Naive thymus-derived CD4-positive, alpha-beta T cell (primary cell): Measurements from ENCODE around the gene DISP2. TPM values are rescaled to one million over a fixed set of nuclear protein-coding genes. Genes with fewer than 3 reads are reported as not detected.

Experiments
- ATAC-seq: fragments of 150-1000 bp; cut with Tn5 transposase; 2 replicates; pipeline ENCODE4 v1.10.0; 2021; ENCODE audit warnings: mild to moderate bottlenecking, moderate library complexity
- CTCF ChIA-PET: fragments of 350-600 bp; sonication (Branson Sonifier 250); formaldehyde crosslinking; loops from one replicate; lab custom pipeline; 2021; ENCODE audit warnings: antibody characterized with exemption; lab: Charles Lee
- POLR2A ChIA-PET: fragments of 350-600 bp; sonication (Branson Sonifier 250); formaldehyde crosslinking; loops from one replicate; lab custom pipeline; 2021; ENCODE audit warnings: antibody characterized with exemption, inconsistent platforms; lab: Charles Lee
- DNase-seq, 9 donors: peaks; one replicate each; pipeline versions ENCODE4 v3.0.0 to v3.0.0-alpha.2; 2020 to 2022; ENCODE audit warnings: mixed read lengths in 1 of 9
- H3K27ac ChIP-seq: one replicate; pipeline ENCODE4 v1.7.0; 2013; ENCODE audit warnings: mild to moderate bottlenecking, low read depth, low read length, moderate library complexity
- H3K27me3 ChIP-seq, 2 donors: one replicate each; pipeline ENCODE4 v1.7.0; 2013; ENCODE audit warnings: low read length in 2 of 2, mild to moderate bottlenecking in 2 of 2, moderate library complexity in 2 of 2; ENCODE audit not compliant: control insufficient read depth in 2 of 2, insufficient read depth in 2 of 2
- H3K36me3 ChIP-seq, 3 experiments: 1 replicate in 2 of 3; 2 replicates in 1 of 3; pipeline ENCODE4 v1.7.0; 2013; ENCODE audit warnings: low read length in 3 of 3, mild to moderate bottlenecking in 3 of 3, moderate library complexity in 1 of 3; ENCODE audit not compliant: insufficient read depth in 3 of 3, control insufficient read depth in 2 of 3
- H3K4me1 ChIP-seq, 2 donors: one replicate each; pipeline ENCODE4 v1.7.0; 2013; ENCODE audit warnings: low read length in 2 of 2, mild to moderate bottlenecking in 2 of 2, moderate library complexity in 1 of 2; ENCODE audit not compliant: control insufficient read depth in 2 of 2, insufficient read depth in 2 of 2
- H3K4me3 ChIP-seq: 2 replicates; pipeline ENCODE4 v1.7.0; 2013; ENCODE audit warnings: mild to moderate bottlenecking, low read length
- H3K9me3 ChIP-seq, 3 experiments: 1 replicate in 2 of 3; 2 replicates in 1 of 3; pipeline ENCODE4 v1.7.0; 2013; ENCODE audit warnings: low read length in 3 of 3; ENCODE audit not compliant: control insufficient read depth in 2 of 3
- H3K27ac Mint-ChIP-seq, 9 donors: one replicate each; pipeline ENCODE4 v1.8.0; 2020 to 2022; ENCODE audit warnings: mixed read lengths in 9 of 9, mild to moderate bottlenecking in 8 of 9, moderate library complexity in 5 of 9, inconsistent platforms in 2 of 9
- H3K27me3 Mint-ChIP-seq, 5 donors: one replicate each; pipeline ENCODE4 v1.8.0; 2021 to 2022; ENCODE audit warnings: mixed read lengths in 5 of 5, mild to moderate bottlenecking in 1 of 5
- H3K36me3 Mint-ChIP-seq, 5 donors: one replicate each; pipeline ENCODE4 v1.8.0; 2020 to 2022; ENCODE audit warnings: mixed read lengths in 5 of 5, mild to moderate bottlenecking in 3 of 5, inconsistent platforms in 1 of 5
- H3K4me1 Mint-ChIP-seq, 7 donors: one replicate each; pipeline ENCODE4 v1.8.0; 2020 to 2022; ENCODE audit warnings: mixed read lengths in 7 of 7, mild to moderate bottlenecking in 3 of 7, inconsistent platforms in 1 of 7
- H3K4me3 Mint-ChIP-seq, 10 donors: one replicate each; pipeline ENCODE4 v1.8.0; 2020 to 2022; ENCODE audit warnings: mild to moderate bottlenecking in 10 of 10, mixed read lengths in 10 of 10, moderate library complexity in 6 of 10, inconsistent platforms in 2 of 10
- H3K9me3 Mint-ChIP-seq, 11 donors: one replicate each; pipeline ENCODE4 v1.8.0; 2020 to 2022; ENCODE audit warnings: mixed read lengths in 11 of 11, mild to moderate bottlenecking in 4 of 11, inconsistent platforms in 1 of 11, moderate library complexity in 1 of 11
- intact Hi-C, 2 donors: fragments of 100-400 bp; cut with micrococcal nuclease; formaldehyde crosslinking; loops; one replicate each; pipeline ENCODE4 v1.15.1; 2023
- polyA plus RNA-seq, 2 donors: library from polyadenylated mRNA; unstranded; fragments of 300-500 nt; fragmentation: Illumina TruSeq; gene quantifications; one replicate each; pipeline ENCODE4 v1.2.3, GENCODE V29; 2021
- total RNA-seq, 6 experiments: library from RNA in 5 of 6; stranded (reverse) in 5 of 6; gene quantifications; 1 replicate in 5 of 6; 2 replicates in 1 of 6; pipeline ENCODE4 v1.2.3 and lab custom pipeline; 2021 to 2026

The DISP2 gene
- total and polyA plus RNA-seq, 7 experiments from 2014 or later, result 0.05 to 0.51 (median 0.07) TPM; not detected in 3

GRCh38 chr15:40338921-40339620, 18.9 kb upstream of the DISP2 start:
- Mint-ChIP-seq H3K27ac (no peak overlapping the region), H3K4me1 (peaks cover 0 to 17% (median 13%) of the 10 kb centered on the region in 7 donors), H3K36me3 (no peaks in the 10 kb centered on the region), H3K4me3 (no peak overlapping the region), H3K9me3 (peaks cover 0 to under 1% (median 0%) of the 10 kb centered on the region in 11 donors), H3K27me3 (no peaks in the 10 kb centered on the region)
- intact Hi-C loops, result loop anchor here (1.0 kb wide), 3 partner anchors 18 to 60 kb away; partner anchors contain the start of gene PLCB2 (in 2 of the 2)
- POLR2A ChIA-PET, result interaction anchor here (1.1 to 3.7 kb wide), 3 partner anchors 17 to 60 kb away, joined by 3 to 18 read pairs (median 5); partner anchors contain the start of gene INAFM2
- Histone ChIP-seq H3K9me3 (no peaks in the 10 kb centered on the region), H3K27me3 (no peaks in the 10 kb centered on the region), H3K27ac (no peak overlapping the region), H3K36me3 (no peaks in the 10 kb centered on the region), H3K4me3 (no peak overlapping the region), H3K4me1 (peaks cover 0 to 10% of the 10 kb centered on the region in 2 donors)
- ATAC-seq, result no peak
- CTCF ChIA-PET, result interaction anchor here (0.6 to 14.2 kb wide), 17 partner anchors 7 to 294 kb away, joined by 3 to 366 read pairs (median 4); partner anchors contain the start of genes INAFM2, KNSTRN and PLCB2
- DNase-seq, result no peak

GRCh38 chr15:40339621-40339945, 18.4 kb upstream of the DISP2 start:
- Mint-ChIP-seq H3K36me3 (no peaks in the 10 kb centered on the region), H3K9me3 (no peaks in the 10 kb centered on the region), H3K27me3 (no peaks in the 10 kb centered on the region), H3K4me3 (no peak overlapping the region), H3K4me1 (peaks cover 0 to 15% (median 9%) of the 10 kb centered on the region in 7 donors), H3K27ac (no peak overlapping the region)
- Histone ChIP-seq H3K36me3 (no peaks in the 10 kb centered on the region), H3K4me3 (no peak overlapping the region), H3K9me3 (no peaks in the 10 kb centered on the region), H3K27me3 (no peaks in the 10 kb centered on the region), H3K27ac (no peak overlapping the region), H3K4me1 (peaks cover 0 to 5% of the 10 kb centered on the region in 2 donors)
- ChIA-PET CTCF (interaction anchor here (0.7 to 14.2 kb wide), 10 partner anchors 8 to 114 kb away, joined by 3 to 366 read pairs (median 6); partner anchors contain the start of genes INAFM2 and PLCB2), POLR2A (interaction anchor here (1.2 to 3.7 kb wide), 2 partner anchors 17 to 19 kb away, joined by 3 to 18 read pairs; partner anchors contain the start of gene INAFM2)
- ATAC-seq (no peak), DNase-seq (no peak)
- intact Hi-C loops, result no loop called here

- ChIA-PET POLR2A (no interaction called here), CTCF (interaction anchor here (0.7 to 14.2 kb wide), 8 partner anchors 8 to 113 kb away, joined by 3 to 366 read pairs (median 6); partner anchors contain the start of genes INAFM2 and PLCB2)
- Histone ChIP-seq H3K9me3 (no peaks in the 10 kb centered on the region), H3K27me3 (no peaks in the 10 kb centered on the region), H3K4me3 (no peak overlapping the region), H3K27ac (no peak overlapping the region), H3K4me1 (peaks cover 0 to 3% of the 10 kb centered on the region in 2 donors), H3K36me3 (no peaks in the 10 kb centered on the region)
- ATAC-seq (no peak), DNase-seq (no peak)
- H3K4me3 Mint-ChIP-seq, result no peak overlapping the region
- intact Hi-C loops, result no loop called here
- no peaks in the 10 kb centered on the region for H3K9me3 Mint-ChIP-seq
- H3K4me1 Mint-ChIP-seq, result peaks cover 0 to 15% (median 8%) of the 10 kb centered on the region in 7 donors
- H3K36me3 Mint-ChIP-seq, result no peaks in the 10 kb centered on the region
- H3K27ac Mint-ChIP-seq, result no peak overlapping the region
- no peaks in the 10 kb centered on the region for H3K27me3 Mint-ChIP-seq
Observed at GRCh38 chr15:40340038-40340739, 17.8 kb upstream of the DISP2 start.

- peak; percentile 25 for ATAC-seq
- Mint-ChIP-seq H3K27me3 (no peaks in the 10 kb centered on the region), H3K36me3 (no peaks in the 10 kb centered on the region), H3K27ac (no peak within 1 kb of the TSS), H3K4me1 (peaks cover 0 to 15% (median 8%) of the 10 kb centered on the region in 7 donors), H3K9me3 (no peaks in the 10 kb centered on the region), H3K4me3 (no peak within 1 kb of the TSS)
- Histone ChIP-seq H3K36me3 (no peaks in the 10 kb centered on the region), H3K4me1 (peaks cover 0 to 3% of the 10 kb centered on the region in 2 donors), H3K27ac (no peak within 1 kb of the TSS), H3K9me3 (no peaks in the 10 kb centered on the region), H3K27me3 (no peaks in the 10 kb centered on the region), H3K4me3 (no peak within 1 kb of the TSS)
- ChIA-PET POLR2A (no interaction called here), CTCF (interaction anchor here (2.2 to 14.2 kb wide), 6 partner anchors 12 to 81 kb away, joined by 5 to 366 read pairs (median 55); partner anchors contain the start of genes INAFM2 and PLCB2)
- no peak for DNase-seq
- intact Hi-C loops, result no loop called here
Observed at GRCh38 chr15:40340740-40341400, 17.1 kb upstream of the DISP2 start, which contains the start of gene CCDC9B. TSS of gene CCDC9B (minus strand) at chr15:40340939. CDS start at chr15:40340819, 120 bp downstream.

- no peak for ATAC-seq
- no peak for DNase-seq
- ChIA-PET CTCF (interaction anchor here (0.9 to 14.2 kb wide), 8 partner anchors 12 to 79 kb away, joined by 3 to 366 read pairs (median 10); partner anchors contain the start of genes INAFM2 and PLCB2), POLR2A (no interaction called here)
- Histone ChIP-seq H3K9me3 (no peaks in the 10 kb centered on the region), H3K27ac (no peak overlapping the region), H3K27me3 (no peaks in the 10 kb centered on the region), H3K36me3 (no peaks in the 10 kb centered on the region), H3K4me1 (peaks cover 0 to 3% of the 10 kb centered on the region in 2 donors), H3K4me3 (no peak overlapping the region)
- H3K9me3 Mint-ChIP-seq, result peaks cover 0 to 1% (median 0%) of the 10 kb centered on the region in 11 donors
- H3K36me3 Mint-ChIP-seq, result no peaks in the 10 kb centered on the region
- no peak overlapping the region for H3K4me3 Mint-ChIP-seq
- peaks cover 0 to 15% (median 8%) of the 10 kb centered on the region in 7 donors for H3K4me1 Mint-ChIP-seq
- H3K27ac Mint-ChIP-seq, result no peak overlapping the region
- intact Hi-C loops, result no loop called here
- H3K27me3 Mint-ChIP-seq, result no peaks in the 10 kb centered on the region
Observed at GRCh38 chr15:40342416-40343320, 15.4 kb upstream of the DISP2 start.
